Measurements from ENCODE around the gene THOC7.

Gene THOC7

GRCh38 chr3:63809607-63810006 lies 54.0 kb downstream of the THOC7 start:
- in situ Hi-C loops (cut with HindIII; ENCODE audit: low pct_unique_long_range_greater_than_20kb, low sequenced_read_pairs) = no loop called here
- no peak for DNase-seq (ENCODE audit: low read depth in 1 of 2, low spot score in 1 of 2)

DNA sequence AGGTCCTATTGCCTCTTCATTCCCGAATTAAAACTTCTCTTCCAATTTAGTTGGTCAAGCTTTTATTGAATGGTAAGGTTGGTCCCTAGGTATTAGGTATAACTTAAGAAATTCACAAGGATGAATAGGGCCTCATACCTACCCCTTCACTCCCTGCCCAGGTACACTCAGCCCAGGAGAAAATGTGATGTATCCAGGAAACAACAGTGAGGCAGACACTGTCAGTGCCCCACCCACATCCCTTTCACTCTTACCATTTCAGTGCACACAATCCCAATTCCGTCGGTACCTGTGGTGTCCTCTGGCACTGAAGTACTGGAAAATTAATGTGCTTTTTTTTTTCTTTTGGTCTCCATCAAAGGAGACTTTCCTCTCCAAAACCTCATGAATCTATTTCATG lies 55.0 kb downstream of the THOC7 start:
- in situ Hi-C loops (cut with HindIII; ENCODE audit: low pct_unique_long_range_greater_than_20kb, low sequenced_read_pairs) = no loop called here
- DNase-seq (ENCODE audit: low read depth in 1 of 2, low spot score in 1 of 2) = no peak
- TF ChIP-seq JUND (IDR thresholded peaks at IDR 0.05; ENCODE audit: low read depth) = no peak

More at GRCh38 chr3:63809607-63810006, 54.0 kb downstream of the THOC7 start:
- no peak for TF ChIP-seq JUND (IDR thresholded peaks at IDR 0.05; ENCODE audit: low read depth)

GRCh38 chr3:63807961-63808565 lies 55.5 kb downstream of the THOC7 start:
- TF ChIP-seq JUND (IDR thresholded peaks at IDR 0.05; ENCODE audit: low read depth) = no peak
- in situ Hi-C loops (cut with HindIII; ENCODE audit: low pct_unique_long_range_greater_than_20kb, low sequenced_read_pairs) = no loop called here
- no peak for DNase-seq (ENCODE audit: low read depth in 1 of 2, low spot score in 1 of 2)

GRCh38 chr3:63803911-63804310 lies 59.7 kb downstream of the THOC7 start:
- DNase-seq (ENCODE audit: low read depth in 1 of 2, low spot score in 1 of 2) = no peak
- in situ Hi-C loops (cut with HindIII; ENCODE audit: low pct_unique_long_range_greater_than_20kb, low sequenced_read_pairs) = no loop called here
- no peak for TF ChIP-seq JUND (IDR thresholded peaks at IDR 0.05; ENCODE audit: low read depth)

GRCh38 chr3:63800097-63800496 lies 63.5 kb downstream of the THOC7 start:
- TF ChIP-seq JUND (IDR thresholded peaks at IDR 0.05; ENCODE audit: low read depth) = no peak
- no peak for DNase-seq (ENCODE audit: low read depth in 1 of 2, low spot score in 1 of 2)
- in situ Hi-C loops (cut with HindIII; ENCODE audit: low pct_unique_long_range_greater_than_20kb, low sequenced_read_pairs) = no loop called here

DNA sequence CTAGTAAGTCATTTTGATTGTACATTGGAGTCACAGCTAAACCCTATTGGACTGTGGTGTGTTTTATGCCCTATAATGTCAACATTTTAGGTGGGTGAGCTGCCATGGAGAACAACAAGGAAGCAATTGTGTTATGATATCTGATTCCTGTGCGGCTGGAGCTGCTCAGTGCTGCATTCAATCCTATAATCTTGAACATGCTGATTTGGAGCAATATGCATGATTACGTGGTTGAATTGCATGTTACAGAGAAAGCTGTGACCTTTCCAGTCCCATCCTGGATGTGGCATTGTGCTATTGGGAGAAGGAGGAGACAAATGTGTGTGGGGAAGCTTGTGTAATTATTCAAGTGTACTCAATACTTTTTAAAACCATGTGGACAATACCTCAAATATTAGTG lies 64.7 kb downstream of the THOC7 start:
- DNase-seq (ENCODE audit: low read depth in 1 of 2, low spot score in 1 of 2) = no peak
- TF ChIP-seq JUND (IDR thresholded peaks at IDR 0.05; ENCODE audit: low read depth) = no peak
- in situ Hi-C loops (cut with HindIII; ENCODE audit: low pct_unique_long_range_greater_than_20kb, low sequenced_read_pairs) = no loop called here

DNA sequence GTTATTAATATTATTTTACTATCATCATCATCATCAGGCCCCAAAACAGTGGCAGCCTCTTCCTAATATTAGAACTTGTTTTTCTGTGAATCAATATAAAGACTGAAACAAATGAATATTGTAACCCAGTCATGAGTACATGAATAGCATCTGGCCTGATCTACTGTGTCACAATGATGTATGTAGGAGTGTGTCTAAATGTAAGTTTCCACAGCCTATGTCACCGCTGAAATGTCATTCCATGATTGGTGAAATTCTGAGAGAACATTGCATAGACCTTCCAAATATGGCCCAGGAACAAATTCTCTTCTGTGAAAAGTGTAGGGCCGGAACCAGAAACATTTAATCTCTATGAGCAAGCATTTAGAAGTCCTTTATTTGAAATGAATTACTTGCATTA lies 65.1 kb downstream of the THOC7 start:
- DNase-seq (ENCODE audit: low read depth in 1 of 2, low spot score in 1 of 2) = no peak
- in situ Hi-C loops (cut with HindIII; ENCODE audit: low pct_unique_long_range_greater_than_20kb, low sequenced_read_pairs) = no loop called here
- no peak for TF ChIP-seq JUND (IDR thresholded peaks at IDR 0.05; ENCODE audit: low read depth)

DNA sequence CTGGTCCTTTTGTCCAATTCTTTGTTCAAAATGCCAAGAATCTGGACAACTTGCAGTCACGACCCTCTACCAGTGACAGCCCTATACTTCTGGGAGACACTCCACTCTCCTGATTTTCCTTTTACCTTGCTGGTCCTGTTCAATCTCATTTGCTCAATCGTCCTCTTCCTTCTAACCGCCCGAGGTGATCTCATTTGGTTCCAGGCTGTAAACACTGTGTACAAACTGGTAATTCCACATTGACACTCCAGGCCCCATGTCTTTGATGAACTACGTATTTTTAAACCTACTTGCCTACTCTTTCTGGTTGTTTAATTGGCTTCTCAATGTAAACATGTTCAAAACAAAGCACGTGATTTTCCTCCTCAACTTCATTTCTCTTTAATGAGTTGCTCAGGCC lies 68.2 kb downstream of the THOC7 start:
- peak; percentile 10 to 77 for DNase-seq (ENCODE audit: low read depth in 1 of 2, low spot score in 1 of 2)
- TF ChIP-seq JUND (IDR thresholded peaks at IDR 0.05; ENCODE audit: low read depth) = no peak
- in situ Hi-C loops (cut with HindIII; ENCODE audit: low pct_unique_long_range_greater_than_20kb, low sequenced_read_pairs) = no loop called here

- DNase-seq (ENCODE audit: low read depth in 1 of 2, low spot score in 1 of 2) = peak; percentile 7 to 52
- in situ Hi-C loops (cut with HindIII; ENCODE audit: low pct_unique_long_range_greater_than_20kb, low sequenced_read_pairs) = no loop called here
Measured at GRCh38 chr3:63791974-63792373, 71.6 kb downstream of the THOC7 start.

More at GRCh38 chr3:63791974-63792373, 71.6 kb downstream of the THOC7 start:
- TF ChIP-seq JUND (IDR thresholded peaks at IDR 0.05; ENCODE audit: low read depth) = no peak
